CD1c-positive myeloid dendritic cell (primary cell): ENCODE data around the gene KTI12.

Experiments
- DNase-seq: peaks from one replicate; pipeline ENCODE4 v3.0.0-alpha.2; 2016; ENCODE audit errors: extremely low spot score

Gene KTI12

DNA sequence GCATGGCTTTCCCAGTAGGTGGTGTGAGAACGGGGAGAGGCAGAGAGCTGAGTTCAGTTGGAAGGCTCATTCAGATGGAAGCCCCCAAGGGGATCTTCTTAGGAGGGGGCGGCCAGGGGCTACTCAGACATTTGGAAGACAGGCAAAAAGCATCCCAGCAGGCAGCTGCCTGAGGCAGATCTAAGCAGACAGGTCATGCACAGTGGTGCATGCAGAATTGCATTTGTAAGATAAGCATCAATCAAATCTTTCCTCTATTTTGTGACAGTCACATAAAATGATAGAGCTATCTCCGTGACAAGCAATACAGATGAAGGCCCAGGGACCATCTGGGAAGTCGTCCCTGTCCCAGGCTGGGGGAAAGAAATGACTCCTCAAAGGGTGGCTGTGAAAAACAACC is 46.9 kb downstream of the KTI12 start:
- DNase-seq, result no peak

GRCh38 chr1:51982161-51982560 is 51.4 kb downstream of the KTI12 start:
- DNase-seq, result no peak
